HG03025 (cell line): ENCODE results near the gene SORBS2.
"Not testable (repeated sequence)": the region's sequence is repeated elsewhere in the genome, so short reads cannot be mapped to it uniquely, and the experiment has no call there.

Experiments
- ATAC-seq: cut with Tn5 transposase; IDR thresholded peaks from one replicate; pipeline ENCODE4 v1.9.1; 2021; ENCODE audit warnings: mild to moderate bottlenecking, moderate library complexity; ENCODE audit not compliant: unreplicated experiment, low FRiP score

SORBS2 gene

GRCh38 chr4:185570727-185571126, 241.3 kb downstream of the SORBS2 start:
- no peak for ATAC-seq

GRCh38 chr4:185567381-185568376, 244.3 kb downstream of the SORBS2 start:
- ATAC-seq, result no peak

- no peak for ATAC-seq
Observed at GRCh38 chr4:185566972-185567371, 245.0 kb downstream of the SORBS2 start.

GRCh38 chr4:185566425-185566824, 245.6 kb downstream of the SORBS2 start:
- ATAC-seq, result no peak

GRCh38 chr4:185565696-185566095, 246.3 kb downstream of the SORBS2 start:
- no peak for ATAC-seq

- no peak for ATAC-seq
Observed at GRCh38 chr4:185564349-185564748, 247.6 kb downstream of the SORBS2 start.

- no peak for ATAC-seq
Observed at GRCh38 chr4:185562531-185562930, 249.5 kb downstream of the SORBS2 start.

- no peak for ATAC-seq
Observed at GRCh38 chr4:185560316-185560715, 251.7 kb downstream of the SORBS2 start.

- no peak for ATAC-seq
Observed at GRCh38 chr4:185559915-185560281, 252.1 kb downstream of the SORBS2 start.

- ATAC-seq, result not testable (repeated sequence)
Observed at GRCh38 chr4:185559251-185559914, 252.6 kb downstream of the SORBS2 start.

GRCh38 chr4:185554365-185555126, 257.4 kb downstream of the SORBS2 start:
- no peak for ATAC-seq

GRCh38 chr4:185552254-185552653, 259.7 kb downstream of the SORBS2 start:
- no peak for ATAC-seq

- no peak for ATAC-seq
Observed at GRCh38 chr4:185550933-185551332, 261.1 kb downstream of the SORBS2 start.

GRCh38 chr4:185549095-185549639, 262.8 kb downstream of the SORBS2 start:
- no peak for ATAC-seq

GRCh38 chr4:185548587-185548986, 263.4 kb downstream of the SORBS2 start:
- ATAC-seq, result no peak

GRCh38 chr4:185546335-185546734, 265.7 kb downstream of the SORBS2 start:
- ATAC-seq, result no peak

GRCh38 chr4:185542626-185543315, 269.2 kb downstream of the SORBS2 start:
- ATAC-seq, result no peak

- ATAC-seq, result no peak
Observed at GRCh38 chr4:185541251-185541727, 270.7 kb downstream of the SORBS2 start.

- ATAC-seq, result no peak
Observed at GRCh38 chr4:185540487-185541120, 271.4 kb downstream of the SORBS2 start.
